Astrocyte (in vitro differentiated cells and primary cell): ENCODE results near the gene ANKHD1.

ENCODE experiments used
- CTCF ChIP-seq: IDR thresholded peaks from 2 replicates; pipeline ENCODE4 v1.5.1; 2011; ENCODE audit warnings: low read depth, mild to moderate bottlenecking, inconsistent platforms, low read length, moderate library complexity; ENCODE audit not compliant: insufficient read depth
- EZH2 ChIP-seq: IDR thresholded peaks from 2 replicates; pipeline ENCODE4 v1.6.1; 2012; ENCODE audit warnings: mild to moderate bottlenecking, low read length, inconsistent platforms; ENCODE audit not compliant: insufficient read depth

DNA sequence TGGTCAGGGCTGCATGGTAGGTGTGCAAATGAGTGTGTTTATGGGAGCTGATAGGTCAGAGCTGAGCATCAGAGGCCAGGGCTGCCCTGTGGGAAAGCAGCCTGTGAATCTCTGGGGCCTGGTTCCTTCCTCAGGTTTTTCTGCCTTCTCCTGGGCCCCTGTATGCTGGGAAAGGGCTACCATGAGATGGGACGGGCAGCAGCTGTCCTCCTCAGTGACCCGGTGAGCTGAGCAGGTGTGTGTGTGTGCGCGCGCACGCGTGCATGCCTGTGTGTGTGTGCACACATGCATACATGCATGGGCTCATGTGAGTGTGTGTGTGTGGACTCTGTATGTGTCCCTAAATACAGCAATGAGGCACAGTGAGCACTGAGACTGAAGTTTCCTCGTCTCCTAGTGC is 39.3 kb upstream of the ANKHD1 start:
- TF ChIP-seq CTCF (no peak), EZH2 (no peak)
